GM10847 (cell line): ENCODE results near the gene TMEM131L.

Experiments used
- POLR2A ChIP-seq: IDR thresholded peaks from 2 replicates; pipeline ENCODE4 v1.6.1; 2011; ENCODE audit not compliant: insufficient read length; ENCODE audit errors: extremely low read depth

Gene TMEM131L

GRCh38 chr4:153618833-153619232 is 152.7 kb downstream of the TMEM131L start:
- TF ChIP-seq POLR2A: no peak

GRCh38 chr4:153619811-153620210 is 153.7 kb downstream of the TMEM131L start:
- TF ChIP-seq POLR2A: no peak

GRCh38 chr4:153620352-153620751 is 154.2 kb downstream of the TMEM131L start:
- no peak for TF ChIP-seq POLR2A

GRCh38 chr4:153622093-153622492 is 155.9 kb downstream of the TMEM131L start:
- TF ChIP-seq POLR2A: no peak

GRCh38 chr4:153622778-153623240 is 156.6 kb downstream of the TMEM131L start:
- no peak for TF ChIP-seq POLR2A

GRCh38 chr4:153623491-153623890 is 157.3 kb downstream of the TMEM131L start:
- no peak for TF ChIP-seq POLR2A

GRCh38 chr4:153628796-153629315 is 162.7 kb downstream of the TMEM131L start:
- TF ChIP-seq POLR2A: no peak

- no peak for TF ChIP-seq POLR2A
These were observed 163.6 kb downstream of the TMEM131L start for GRCh38 chr4:153629776-153630175.

- TF ChIP-seq POLR2A: no peak
These were observed 168.7 kb downstream of the TMEM131L start for GRCh38 chr4:153634738-153635353.

GRCh38 chr4:153635846-153636245 is 169.7 kb downstream of the TMEM131L start:
- TF ChIP-seq POLR2A: no peak

- TF ChIP-seq POLR2A: no peak
These were observed 171.0 kb downstream of the TMEM131L start for GRCh38 chr4:153637201-153637600.

- no peak for TF ChIP-seq POLR2A
These were observed 171.9 kb downstream of the TMEM131L start for GRCh38 chr4:153638011-153638410.

- no peak for TF ChIP-seq POLR2A
These were observed 172.8 kb downstream of the TMEM131L start for GRCh38 chr4:153638999-153639398.

GRCh38 chr4:153639833-153640802 is 174.0 kb downstream of the TMEM131L start:
- TF ChIP-seq POLR2A: no peak

- no peak for TF ChIP-seq POLR2A
These were observed 175.4 kb downstream of the TMEM131L start for GRCh38 chr4:153641532-153641931.
